Activated T-helper 1 cell treated with anti-CD3 and anti-CD28 coated beads, Interleukin-2, amount 50 U/mL, for 16 hours (primary cell): Measurements from ENCODE around the gene PPP1R2.
"Not testable (repeated sequence)": the region's sequence is repeated elsewhere in the genome, so short reads cannot be mapped to it uniquely, and the experiment has no call there.

Experiments used
- DNase-seq, 2 donors: peaks; one replicate each; pipeline ENCODE4 v3.0.0-alpha.2; 2020; ENCODE audit warnings: low read depth in 1 of 2, low spot score in 1 of 2

The PPP1R2 gene

GRCh38 chr3:195542698-195543499 is at the start of gene PPP1R2:
Gene PPP1R2, minus strand, starts transcription at chr3:195543325. Its CDS starts 300 bp downstream, at chr3:195543025.
- DNase-seq: peak; percentile 82 to 88

GRCh38 chr3:195591852-195592251 is 48.7 kb upstream of the PPP1R2 start:
- no peak for DNase-seq

- DNase-seq: no peak
Measured at GRCh38 chr3:195591220-195591619, 48.1 kb upstream of the PPP1R2 start.

GRCh38 chr3:195590381-195590780 is 47.3 kb upstream of the PPP1R2 start:
- not testable (repeated sequence) for DNase-seq

- DNase-seq: not testable (repeated sequence)
Measured at GRCh38 chr3:195589796-195590195, 46.7 kb upstream of the PPP1R2 start.

GRCh38 chr3:195587824-195588223 is 44.7 kb upstream of the PPP1R2 start:
- no peak for DNase-seq

GRCh38 chr3:195587406-195587805 is 44.3 kb upstream of the PPP1R2 start:
- DNase-seq: no peak

- DNase-seq: no peak
Measured at GRCh38 chr3:195584543-195584870, 41.4 kb upstream of the PPP1R2 start.

GRCh38 chr3:195583831-195584542 is 40.9 kb upstream of the PPP1R2 start, which contains the start of gene APOD:
Gene APOD, minus strand, starts transcription at chr3:195583940. Its CDS starts 4,479 bp downstream, at chr3:195579461.
- DNase-seq: no peak

GRCh38 chr3:195582947-195583346 is 39.8 kb upstream of the PPP1R2 start:
- DNase-seq: no peak

- no peak for DNase-seq
Measured at GRCh38 chr3:195580744-195581443, 37.8 kb upstream of the PPP1R2 start.

GRCh38 chr3:195579281-195579680 is 36.2 kb upstream of the PPP1R2 start:
- no peak for DNase-seq

GRCh38 chr3:195578565-195578964 is 35.4 kb upstream of the PPP1R2 start:
- no peak for DNase-seq

GRCh38 chr3:195577645-195578177 is 34.6 kb upstream of the PPP1R2 start:
- DNase-seq: no peak

GRCh38 chr3:195574497-195575304 is 31.6 kb upstream of the PPP1R2 start:
- DNase-seq: no peak

GRCh38 chr3:195573611-195574496 is 30.7 kb upstream of the PPP1R2 start:
- no peak for DNase-seq

GRCh38 chr3:195571361-195571760 is 28.2 kb upstream of the PPP1R2 start:
- DNase-seq: no peak

- no peak for DNase-seq
Measured at GRCh38 chr3:195570912-195571311, 27.8 kb upstream of the PPP1R2 start.

- DNase-seq: no peak
Measured at GRCh38 chr3:195570344-195570743, 27.2 kb upstream of the PPP1R2 start.

- DNase-seq: no peak
Measured at GRCh38 chr3:195568630-195569029, 25.5 kb upstream of the PPP1R2 start.
